Osteoblast (primary cell): Measurements from ENCODE around the gene ABCC5. TPM values are rescaled to one million over a fixed set of nuclear protein-coding genes. Genes with fewer than 3 reads are reported as not detected.

Source experiments
- DNase-seq: peaks from one replicate; pipeline ENCODE4 v3.0.0; 2011; ENCODE audit warnings: low spot score, mixed read lengths; ENCODE audit not compliant: insufficient read length; ENCODE audit errors: missing footprints
- H2AFZ ChIP-seq: 2 replicates; pipeline ENCODE4 v1.6.0; 2011; ENCODE audit warnings: mild to moderate bottlenecking, low read length
- H3K27ac ChIP-seq: 2 replicates; pipeline ENCODE4 v1.5.1; 2011; ENCODE audit warnings: mild to moderate bottlenecking, low read depth, low read length, moderate library complexity
- H3K27me3 ChIP-seq: 2 replicates; pipeline ENCODE4 v1.6.0; 2012; ENCODE audit warnings: mild to moderate bottlenecking, control low read depth, inconsistent platforms, low read length, moderate library complexity; ENCODE audit not compliant: insufficient read depth
- H3K36me3 ChIP-seq: 2 replicates; pipeline ENCODE4 v1.5.1; 2011; ENCODE audit warnings: mild to moderate bottlenecking, low read length, control low read depth, moderate library complexity; ENCODE audit not compliant: insufficient read depth
- H3K4me1 ChIP-seq: 2 replicates; pipeline ENCODE4 v1.5.1; 2011; ENCODE audit warnings: mild to moderate bottlenecking, low read length, control low read depth, moderate library complexity; ENCODE audit not compliant: insufficient read depth
- H3K4me2 ChIP-seq: 2 replicates; pipeline ENCODE4 v1.6.0; 2011; ENCODE audit warnings: mild to moderate bottlenecking, low read length; ENCODE audit not compliant: insufficient read depth
- H3K4me3 ChIP-seq: fragments of 200-600 bp; sonication (generic); 3 replicates; pipeline ENCODE4 v1.5.1; 2012; ENCODE audit warnings: mild to moderate bottlenecking, low read length, inconsistent platforms; ENCODE audit not compliant: insufficient read depth
- H3K79me2 ChIP-seq: 2 replicates; pipeline ENCODE4 v1.6.0; 2012; ENCODE audit warnings: mild to moderate bottlenecking, low read length, control low read depth, inconsistent platforms; ENCODE audit not compliant: insufficient read depth
- H3K9me3 ChIP-seq: 2 replicates; pipeline ENCODE4 v1.5.1; 2011; ENCODE audit warnings: low read depth, low read length, control low read depth
- H4K20me1 ChIP-seq: 2 replicates; pipeline ENCODE4 v1.6.0; 2012; ENCODE audit warnings: mild to moderate bottlenecking, low read length, control low read depth; ENCODE audit not compliant: insufficient read depth
- total RNA-seq: library from RNA; depleted of rRNA; stranded (reverse); fragments of >200 nt; gene quantifications from 2 replicates; pipeline ENCODE4 v1.2.3, GENCODE V29; 2012
- TF ChIP-seq, protein P1 (sequence below): IDR thresholded peaks from 2 replicates; pipeline ENCODE4 v1.5.1; 2011; ENCODE audit warnings: mild to moderate bottlenecking, low read depth, low read length, moderate library complexity; ENCODE audit errors: extremely low read depth

The ABCC5 gene
- total RNA-seq, 1 donor = 19.2 TPM

- H3K9me3 ChIP-seq = no peaks in the 10 kb centered on the region
- TF ChIP-seq, protein P1, sequence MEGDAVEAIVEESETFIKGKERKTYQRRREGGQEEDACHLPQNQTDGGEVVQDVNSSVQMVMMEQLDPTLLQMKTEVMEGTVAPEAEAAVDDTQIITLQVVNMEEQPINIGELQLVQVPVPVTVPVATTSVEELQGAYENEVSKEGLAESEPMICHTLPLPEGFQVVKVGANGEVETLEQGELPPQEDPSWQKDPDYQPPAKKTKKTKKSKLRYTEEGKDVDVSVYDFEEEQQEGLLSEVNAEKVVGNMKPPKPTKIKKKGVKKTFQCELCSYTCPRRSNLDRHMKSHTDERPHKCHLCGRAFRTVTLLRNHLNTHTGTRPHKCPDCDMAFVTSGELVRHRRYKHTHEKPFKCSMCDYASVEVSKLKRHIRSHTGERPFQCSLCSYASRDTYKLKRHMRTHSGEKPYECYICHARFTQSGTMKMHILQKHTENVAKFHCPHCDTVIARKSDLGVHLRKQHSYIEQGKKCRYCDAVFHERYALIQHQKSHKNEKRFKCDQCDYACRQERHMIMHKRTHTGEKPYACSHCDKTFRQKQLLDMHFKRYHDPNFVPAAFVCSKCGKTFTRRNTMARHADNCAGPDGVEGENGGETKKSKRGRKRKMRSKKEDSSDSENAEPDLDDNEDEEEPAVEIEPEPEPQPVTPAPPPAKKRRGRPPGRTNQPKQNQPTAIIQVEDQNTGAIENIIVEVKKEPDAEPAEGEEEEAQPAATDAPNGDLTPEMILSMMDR = no peak
- H3K4me1 ChIP-seq = peaks cover 5% of the 10 kb centered on the region
- peak overlapping the region; percentile 12 for H3K4me2 ChIP-seq
- no peak overlapping the region for H2AFZ ChIP-seq
- no peaks in the 10 kb centered on the region for H3K27me3 ChIP-seq
- H3K79me2 ChIP-seq = no peaks in the 10 kb centered on the region
- peak; percentile 73 for DNase-seq
- H3K4me3 ChIP-seq = no peak overlapping the region
- peaks cover 6% of the 10 kb centered on the region for H3K36me3 ChIP-seq
- H3K27ac ChIP-seq = no peak overlapping the region
- no peaks in the 10 kb centered on the region for H4K20me1 ChIP-seq
These were observed 48.9 kb downstream of the ABCC5 start for GRCh38 chr3:183968666-183969245.

- TF ChIP-seq, protein P1 = no peak
- H3K79me2 ChIP-seq = no peaks in the 10 kb centered on the region
- no peak overlapping the region for H3K4me2 ChIP-seq
- H3K9me3 ChIP-seq = no peaks in the 10 kb centered on the region
- no peak for DNase-seq
- no peaks in the 10 kb centered on the region for H3K27me3 ChIP-seq
- no peak overlapping the region for H3K27ac ChIP-seq
- H3K36me3 ChIP-seq = peaks cover 16% of the 10 kb centered on the region
- H3K4me1 ChIP-seq = peaks cover 5% of the 10 kb centered on the region
- H3K4me3 ChIP-seq = no peak overlapping the region
- no peak overlapping the region for H2AFZ ChIP-seq
- no peaks in the 10 kb centered on the region for H4K20me1 ChIP-seq
These were observed 50.0 kb downstream of the ABCC5 start for GRCh38 chr3:183967693-183968092.

GRCh38 chr3:183966361-183966791 is 51.3 kb downstream of the ABCC5 start:
- Histone ChIP-seq H3K36me3 (peaks cover 22% of the 10 kb centered on the region), H3K4me2 (no peak overlapping the region), H3K4me1 (peaks cover 5% of the 10 kb centered on the region), H2AFZ (no peak overlapping the region), H4K20me1 (no peaks in the 10 kb centered on the region), H3K9me3 (no peaks in the 10 kb centered on the region), H3K4me3 (no peak overlapping the region), H3K27ac (no peak overlapping the region), H3K79me2 (no peaks in the 10 kb centered on the region), H3K27me3 (no peaks in the 10 kb centered on the region)
- no peak for DNase-seq
- TF ChIP-seq, protein P1 = no peak

GRCh38 chr3:183962807-183963206 is 54.9 kb downstream of the ABCC5 start:
- TF ChIP-seq, protein P1 = no peak
- H3K79me2 ChIP-seq = no peaks in the 10 kb centered on the region
- H4K20me1 ChIP-seq = no peaks in the 10 kb centered on the region
- H3K27me3 ChIP-seq = no peaks in the 10 kb centered on the region
- no peak overlapping the region for H3K4me2 ChIP-seq
- no peak for DNase-seq
- H3K4me1 ChIP-seq = no peaks in the 10 kb centered on the region
- H3K36me3 ChIP-seq = peaks cover 38% of the 10 kb centered on the region
- no peak overlapping the region for H3K27ac ChIP-seq
- no peak overlapping the region for H3K4me3 ChIP-seq
- no peak overlapping the region for H2AFZ ChIP-seq
- no peaks in the 10 kb centered on the region for H3K9me3 ChIP-seq
